HepG2 (cell line): ENCODE data around the gene HMGN4. TPM values are rescaled to one million over a fixed set of nuclear protein-coding genes. Genes with fewer than 3 reads are reported as not detected.

Experiments
- CSRNP1 ChIP-seq: sonication (generic); formaldehyde crosslinking; IDR thresholded peaks from 2 replicates; pipeline ENCODE4 v1.8.1; 2023; ENCODE audit warnings: mild to moderate bottlenecking, missing genetic modification reagents
- ESRRA ChIP-seq: sonication (generic); formaldehyde crosslinking; IDR thresholded peaks from 2 replicates; pipeline ENCODE4 v1.5.1; 2020; ENCODE audit warnings: mild to moderate bottlenecking, low read depth, missing genetic modification reagents
- KLF13 ChIP-seq: sonication (generic); formaldehyde crosslinking; IDR thresholded peaks from 2 replicates; pipeline ENCODE4 v1.4.0; 2020; ENCODE audit warnings: mild to moderate bottlenecking, missing genetic modification reagents
- KLF15 ChIP-seq: sonication (generic); formaldehyde crosslinking; IDR thresholded peaks from 2 replicates; pipeline ENCODE4 v1.8.1; 2023; ENCODE audit warnings: borderline replicate concordance, mild to moderate bottlenecking, inconsistent platforms, missing genetic modification reagents, mixed read lengths
- MAFG ChIP-seq: sonication (generic); formaldehyde crosslinking; IDR thresholded peaks from 2 replicates; pipeline ENCODE4 v1.5.1; 2020; ENCODE audit warnings: mild to moderate bottlenecking, missing genetic modification reagents
- MTF1 ChIP-seq: sonication (generic); formaldehyde crosslinking; IDR thresholded peaks from 2 replicates; pipeline ENCODE4 v1.5.0; 2020; ENCODE audit warnings: missing genetic modification reagents
- MTF2 ChIP-seq: sonication (generic); formaldehyde crosslinking; IDR thresholded peaks from 2 replicates; pipeline ENCODE4 v1.5.0; 2020; ENCODE audit warnings: missing genetic modification reagents, borderline replicate concordance
- SMARCC2 ChIP-seq: fragments of 450-650 bp; IDR thresholded peaks from 2 replicates; pipeline ENCODE4 v1.6.1; 2017; ENCODE audit warnings: antibody characterized with exemption, mild to moderate bottlenecking
- SRSF9 ChIP-seq: fragments of 200-400 bp; formaldehyde crosslinking; IDR thresholded peaks from 2 replicates; pipeline ENCODE4 v1.6.1; 2018; ENCODE audit warnings: borderline replicate concordance, mild to moderate bottlenecking, low read depth, low read length; ENCODE audit not compliant: insufficient read depth, poor library complexity, severe bottlenecking
- THAP9 ChIP-seq: sonication (generic); formaldehyde crosslinking; IDR thresholded peaks from 2 replicates; pipeline ENCODE4; 2020; ENCODE audit warnings: missing genetic modification reagents, mild to moderate bottlenecking, borderline replicate concordance
- ZBTB39 ChIP-seq: sonication (generic); formaldehyde crosslinking; IDR thresholded peaks from 2 replicates; pipeline ENCODE4 v1.5.0; 2020; ENCODE audit warnings: missing genetic modification reagents
- ZNF333 ChIP-seq: sonication (generic); formaldehyde crosslinking; IDR thresholded peaks from 2 replicates; pipeline ENCODE4 v1.4.0; 2020; ENCODE audit warnings: mild to moderate bottlenecking, missing genetic modification reagents, borderline replicate concordance
- ZNF382 ChIP-seq: sonication (generic); formaldehyde crosslinking; IDR thresholded peaks from 2 replicates; pipeline ENCODE4 v1.5.0; 2020; ENCODE audit warnings: missing genetic modification reagents, mild to moderate bottlenecking, borderline replicate concordance
- ZNF431 ChIP-seq: sonication (generic); formaldehyde crosslinking; IDR thresholded peaks from 2 replicates; pipeline ENCODE4 v1.9.0; 2022; ENCODE audit warnings: missing genetic modification reagents, low read depth, mild to moderate bottlenecking, borderline replicate concordance
- ZNF646 ChIP-seq: sonication (generic); formaldehyde crosslinking; IDR thresholded peaks from 2 replicates; pipeline ENCODE4 v1.9.0; 2021; ENCODE audit warnings: mild to moderate bottlenecking, missing genetic modification reagents
- polyA plus RNA-seq, 8 experiments: library from polyadenylated mRNA; depleted of rRNA in 3 of 8; stranded (reverse) in 7 of 8; unstranded in 1 of 8; fragments of >200 nt; fragmentation: Illumina TruSeq in 4 of 8; extraction: Trizol in 4 of 8; gene quantifications; 2 replicates each; pipeline versions ENCODE4 v1.2.1 to v1.2.3, GENCODE V29; 2011 to 2016; ENCODE audit warnings: low read depth in 4 of 8, missing spikeins in 1 of 8, mixed read lengths in 1 of 8; ENCODE audit not compliant: insufficient read depth in 1 of 8
- total RNA-seq, 5 experiments: library from RNA; depleted of rRNA; stranded (reverse); fragments of >200 nt; fragmentation: Illumina TruSeq; extraction: Trizol; gene quantifications; 2 replicates each; pipeline ENCODE4 v1.2.3, GENCODE V29; 2016; ENCODE audit warnings: low read depth in 1 of 5

HMGN4 gene
- total and polyA plus RNA-seq, 2 of the 13 experiments (the other 11 are each of a cell fraction or from before 2014, with no cell fraction given) = 39.9 to 52.1 TPM

- TF ChIP-seq MTF2 (CRISPR knock-in tag) (no peak), CSRNP1 (CRISPR knock-in tag) (no peak), ZBTB39 (CRISPR knock-in tag) (no peak), MAFG (CRISPR knock-in tag) (no peak), MTF1 (CRISPR knock-in tag) (no peak), SRSF9 (no peak), ZNF431 (no peak), KLF13 (CRISPR knock-in tag) (no peak), ZNF646 (no peak), KLF15 (CRISPR knock-in tag) (no peak), ESRRA (CRISPR knock-in tag) (no peak; the same call in 1 of the 2 replicates), THAP9 (CRISPR knock-in tag) (no peak), ZNF333 (CRISPR knock-in tag) (no peak), SMARCC2 (no peak), ZNF382 (CRISPR knock-in tag) (no peak)
Observed at GRCh38 chr6:26553635-26554446, 15.7 kb downstream of the HMGN4 start (continued).
